GM12892 (cell line): ENCODE measurements around the gene GRIP2.

Experiments
- POLR2A ChIP-seq: IDR thresholded peaks from 2 replicates; pipeline ENCODE4 v1.6.1; 2011; ENCODE audit warnings: low read depth, low read length, control low read depth
- POLR2AphosphoS5 ChIP-seq: IDR thresholded peaks from 2 replicates; pipeline ENCODE4 v1.6.1; 2011; ENCODE audit warnings: low read depth, low read length, control low read depth
- TAF1 ChIP-seq: IDR thresholded peaks from 2 replicates; pipeline ENCODE4 v1.6.1; 2011; ENCODE audit warnings: low read depth, mild to moderate bottlenecking, control low read depth, low read length, borderline replicate concordance

DNA sequence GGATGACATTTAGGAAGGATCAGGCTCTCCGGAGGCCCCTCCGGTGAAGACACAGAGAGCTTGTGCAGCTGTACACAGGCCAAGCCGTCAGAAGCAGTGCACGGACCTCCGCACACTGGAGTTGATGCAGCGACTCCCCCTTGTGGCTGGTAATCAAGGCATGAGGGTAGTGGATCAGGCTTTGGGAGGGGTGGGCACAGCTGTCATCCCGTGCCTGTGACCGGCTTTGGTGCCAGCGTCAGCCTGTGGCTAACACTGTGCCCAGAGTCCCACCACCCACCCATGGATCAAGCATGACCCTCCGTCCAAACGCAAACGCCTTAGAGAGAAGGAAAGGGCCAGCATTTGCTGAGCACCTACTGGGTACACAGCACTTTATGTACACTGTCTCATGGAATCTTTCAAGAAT lies 8.2 kb upstream of the GRIP2 start:
- TF ChIP-seq POLR2A (no peak), TAF1 (no peak), POLR2AphosphoS5 (no peak)
